HG03342 (cell line): ENCODE measurements around the gene RNF145.
"Not testable (repeated sequence)": the region's sequence is repeated elsewhere in the genome, so short reads cannot be mapped to it uniquely, and the experiment has no call there.

Experiments
- ATAC-seq: cut with Tn5 transposase; IDR thresholded peaks from one replicate; pipeline ENCODE4 v1.9.1; 2021; ENCODE audit warnings: mild to moderate bottlenecking, moderate library complexity; ENCODE audit not compliant: unreplicated experiment

The RNF145 gene

DNA sequence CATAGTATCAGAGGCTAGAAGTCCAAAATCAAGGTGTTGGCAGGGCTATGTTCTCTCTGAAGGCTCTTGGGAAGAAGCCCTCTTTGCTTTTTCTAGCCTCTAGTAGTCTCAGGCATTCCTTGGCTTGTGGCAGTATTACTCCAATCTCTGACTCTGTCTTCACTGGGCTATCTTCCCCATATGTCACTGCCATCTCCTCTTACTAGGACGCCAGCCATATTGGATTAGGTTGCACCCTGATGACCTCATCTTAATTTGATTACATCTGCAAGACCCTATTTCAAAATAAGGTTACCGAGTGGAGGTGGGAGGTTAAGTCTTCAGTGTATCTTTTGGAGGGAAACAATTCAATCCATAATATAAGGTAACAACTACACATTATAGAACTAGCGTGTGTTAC, 88.3 kb downstream of the RNF145 start:
- no peak for ATAC-seq

DNA sequence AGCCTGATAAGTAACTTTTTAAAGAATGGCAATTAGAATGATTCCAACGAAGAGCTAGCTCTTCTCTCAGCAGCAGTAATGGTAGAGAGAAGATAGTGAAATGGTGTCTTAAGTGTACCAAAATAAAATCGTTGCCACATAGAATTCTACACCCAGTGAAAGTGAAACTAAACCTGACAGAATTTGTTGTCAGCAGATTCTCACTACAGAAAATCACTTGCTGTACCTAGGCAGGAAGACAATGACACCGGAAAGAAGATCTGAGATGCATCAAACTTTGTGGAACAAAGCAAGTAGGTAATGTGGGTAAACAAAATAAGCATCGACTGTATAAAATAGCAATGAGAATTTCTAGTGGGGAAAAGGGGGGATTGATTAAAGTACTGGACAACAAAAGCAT, 88.9 kb downstream of the RNF145 start:
- ATAC-seq: peak; percentile 77

DNA sequence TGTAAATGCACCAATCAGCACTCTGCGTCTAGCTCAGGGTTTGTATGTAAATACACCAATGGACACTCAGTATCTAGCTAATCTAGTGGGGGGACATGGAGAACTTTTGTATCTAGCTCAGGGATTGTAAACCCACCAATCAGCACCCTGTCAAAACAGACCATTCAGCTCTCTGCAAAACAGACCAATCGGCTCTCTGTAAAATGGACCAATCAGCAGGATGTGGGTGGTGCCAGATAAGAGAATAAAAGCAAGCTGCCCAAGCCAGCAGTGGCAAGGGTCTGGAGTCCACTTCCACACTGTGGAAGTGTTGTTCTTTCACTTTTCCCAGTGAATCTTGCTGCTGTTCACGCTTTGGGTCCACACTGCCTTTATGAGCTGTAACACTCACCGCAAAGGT, 89.5 kb downstream of the RNF145 start:
- ATAC-seq: not testable (repeated sequence)

DNA sequence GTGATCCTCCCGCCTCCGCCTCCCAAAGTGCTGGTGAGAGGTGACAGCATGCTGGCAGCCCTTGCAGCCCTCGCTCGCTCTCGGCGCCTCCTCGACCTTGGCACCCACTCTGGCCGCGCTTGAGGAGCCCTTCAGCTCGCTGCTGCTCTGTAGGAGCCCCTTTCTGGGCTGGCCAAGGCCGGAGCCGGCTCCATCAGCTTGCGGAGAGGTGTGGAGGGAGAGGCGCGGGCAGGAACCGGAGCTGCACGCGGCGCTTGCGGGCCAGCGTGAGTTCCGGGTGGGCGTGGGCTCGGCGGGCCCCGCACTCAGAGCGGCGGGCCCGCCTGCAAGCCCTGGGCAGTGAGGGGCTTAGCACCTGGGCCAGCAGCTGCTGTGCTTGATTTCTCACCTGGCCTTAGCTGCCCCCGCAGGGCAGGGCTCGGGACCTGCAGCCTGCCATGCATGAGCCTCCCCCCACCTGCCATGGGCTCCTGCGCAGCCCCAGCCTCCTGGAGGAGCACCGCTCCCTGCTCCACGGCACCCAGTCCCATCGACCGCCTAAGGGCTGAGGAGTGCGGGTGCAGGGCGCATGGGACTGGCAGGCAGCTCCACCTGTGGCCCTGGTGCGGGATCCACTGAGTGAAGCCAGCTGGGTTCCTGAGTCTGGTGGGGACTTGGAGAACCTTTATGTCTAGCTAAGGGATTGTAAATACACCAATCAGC, 90.2 kb downstream of the RNF145 start:
- not testable (repeated sequence) for ATAC-seq

DNA sequence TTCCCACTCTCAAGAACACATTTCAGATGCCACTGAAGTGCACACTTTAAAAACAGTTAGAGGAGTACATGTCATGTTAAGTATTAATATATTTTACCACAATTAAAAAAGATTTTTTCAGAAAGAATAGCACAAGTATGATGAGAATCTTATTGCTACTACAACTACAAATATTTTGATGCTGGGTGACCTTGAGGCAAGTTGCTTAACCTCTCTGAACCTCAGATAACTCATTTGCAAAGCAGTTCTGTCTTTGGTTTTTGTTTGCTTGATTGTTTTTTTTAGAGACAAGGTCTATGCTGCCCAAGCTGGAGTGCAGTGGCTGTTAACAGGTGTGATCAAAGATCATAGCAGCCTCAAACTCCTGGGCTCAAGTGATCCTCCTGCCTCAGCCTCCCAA, 95.9 kb downstream of the RNF145 start:
- no peak for ATAC-seq

DNA sequence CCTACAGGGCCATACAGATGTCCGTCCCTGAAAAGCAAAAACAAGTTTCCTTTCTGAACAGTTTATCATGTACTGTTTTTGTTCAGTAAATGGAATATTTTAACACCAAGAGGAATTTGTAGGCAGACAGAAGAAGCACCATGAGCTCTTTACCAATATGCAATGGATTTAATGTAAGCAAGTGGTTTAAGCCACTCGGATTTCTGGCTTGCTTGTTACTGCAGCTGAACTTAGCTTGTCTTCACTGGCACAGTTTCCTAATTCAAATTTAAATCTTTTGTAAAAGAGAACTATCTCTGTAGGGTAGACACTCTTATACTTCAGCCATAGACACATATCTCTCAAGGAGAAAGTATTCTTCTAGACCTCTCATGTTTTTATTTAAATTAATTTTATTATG, 96.9 kb downstream of the RNF145 start:
- ATAC-seq: no peak
